Gastrocnemius medialis (tissue), 4 donors: ENCODE data around the gene CHRM5. TPM values are rescaled to one million over a fixed set of nuclear protein-coding genes. Genes with fewer than 3 reads are reported as not detected.
A peak's percentile ranks its signal among the peaks of the same experiment; 100 is the strongest.

ENCODE experiments used
- ATAC-seq, 2 donors: fragments of 150-250 bp; one replicate each; pipeline ENCODE4 v1.9.1; 2016
- DNase-seq, 2 donors: peaks; one replicate each; pipeline ENCODE4 v3.0.0-alpha.2; 2019
- H3K27ac ChIP-seq, 4 donors: fragments of 200-600 bp; sonication (generic); 1 replicate in 1 of 4; 2 replicates in 3 of 4; pipeline ENCODE4 v1.5.1; 2016 to 2018; ENCODE audit warnings: mild to moderate bottlenecking in 2 of 4, moderate library complexity in 1 of 4
- H3K27me3 ChIP-seq, 3 donors: fragments of 200-600 bp; sonication (generic) in 2 of 3; 1 replicate in 1 of 3; 2 replicates in 2 of 3; pipeline versions ENCODE4 v1.5.1 to v1.6.0; 2016 to 2019; ENCODE audit warnings: mild to moderate bottlenecking in 1 of 3, moderate library complexity in 1 of 3
- H3K36me3 ChIP-seq, 2 donors: fragments of 200-600 bp; sonication (generic) in 1 of 2; one replicate each; pipeline ENCODE4 v1.5.1; 2017 to 2018
- H3K4me1 ChIP-seq, 2 donors: fragments of 200-600 bp; sonication (generic) in 1 of 2; one replicate each; pipeline ENCODE4 v1.5.1; 2016 to 2017; ENCODE audit warnings: mild to moderate bottlenecking in 2 of 2
- H3K4me3 ChIP-seq, 4 donors: fragments of 200-600 bp; sonication (generic) in 3 of 4; 1 replicate in 1 of 4; 2 replicates in 3 of 4; pipeline ENCODE4 v1.5.1; 2016 to 2019; ENCODE audit warnings: mild to moderate bottlenecking in 2 of 4
- H3K9me3 ChIP-seq, 3 donors: fragments of 200-600 bp; sonication (generic) in 2 of 3; 1 replicate in 1 of 3; 2 replicates in 2 of 3; pipeline ENCODE4 v1.5.1; 2016 to 2019
- CTCF ChIP-seq, 5 experiments: fragments of 450-650 bp in 3 of 5; fragments of 200-600 bp in 2 of 5; sonication (generic) in 2 of 5; IDR thresholded peaks in 4 of 5; conservative IDR thresholded peaks in 1 of 5; 1 replicate in 4 of 5; 2 replicates in 1 of 5; pipeline ENCODE4 v1.5.1; 2016 to 2019; ENCODE audit warnings: antibody characterized with exemption in 5 of 5, mild to moderate bottlenecking in 3 of 5, moderate library complexity in 3 of 5
- POLR2A ChIP-seq, 2 donors: fragments of 450-650 bp; IDR thresholded peaks; one replicate each; pipeline ENCODE4 v1.6.1; 2017; ENCODE audit warnings: antibody characterized with exemption in 2 of 2, mild to moderate bottlenecking in 2 of 2, moderate library complexity in 2 of 2
- in situ Hi-C, 4 donors: fragments of 200-750 bp; cut with MboI; loops; one replicate each; pipeline versions ENCODE4 v1.15.0 to v1.8.0; 2017; ENCODE audit warnings: low sequenced_read_pairs in 4 of 4
- intact Hi-C: fragments of 100-400 bp; cut with DNase I; formaldehyde crosslinking; loops from one replicate; pipeline ENCODE4 v1.15.1; 2023; ENCODE audit warnings: low total_unique reads
- total RNA-seq, 4 donors: library from RNA; depleted of rRNA; stranded (reverse); fragments of >200 nt; gene quantifications; one replicate each; pipeline versions ENCODE4 v1.1.0 to v1.2.3, GENCODE V29; 2016

Gene CHRM5
- total RNA-seq, 4 donors from 2014 or later = not detected

DNA sequence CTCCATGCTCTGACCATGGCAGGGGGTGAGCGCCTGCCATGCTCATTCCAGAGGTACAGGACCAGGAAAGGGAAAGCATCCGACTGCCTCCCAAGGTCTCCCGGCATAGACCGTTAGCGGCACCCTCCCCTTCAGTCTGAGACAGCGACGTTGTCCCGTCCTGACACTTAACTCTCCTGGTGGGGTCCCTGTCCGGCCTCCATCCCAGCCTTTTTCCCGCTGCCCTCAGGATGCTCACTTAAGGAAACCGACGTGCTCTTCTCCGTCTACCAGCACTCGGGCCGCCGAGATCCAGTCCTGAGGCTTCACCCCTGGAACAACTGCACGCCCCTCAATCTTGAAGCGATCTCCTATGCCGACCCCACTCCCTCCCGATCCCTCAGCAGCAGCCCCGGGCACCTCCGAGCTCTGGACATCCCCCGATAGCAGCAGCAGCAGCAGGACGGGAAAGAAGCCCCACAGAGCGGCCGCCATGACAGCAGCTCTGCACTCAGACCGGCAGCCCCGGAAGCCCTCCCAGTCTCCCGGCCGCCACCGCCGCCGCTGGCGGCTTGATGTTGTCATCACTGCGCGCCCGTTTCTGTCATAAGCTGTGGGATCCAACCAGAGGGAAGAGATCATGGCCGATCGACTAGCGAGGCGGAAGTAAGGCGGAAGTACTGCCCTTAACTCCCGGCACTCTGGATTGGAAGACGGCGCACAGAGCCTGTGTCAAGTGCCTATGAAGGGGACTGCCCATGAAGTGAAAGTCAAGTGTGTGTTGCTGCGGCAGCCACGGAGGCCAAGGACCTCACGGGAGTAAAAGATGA is 133.3 kb downstream of the CHRM5 start, which contains the start of the genes EMC7 and PGBD4:
Gene EMC7 (minus strand): TSS at position 497 of the 809 bp plus-strand sequence. CDS start 23 bp downstream, at position 474.
Gene PGBD4 (plus strand): TSS at position 718 of the 809 bp plus-strand sequence. CDS start 449 bp downstream, outside the sequence.
- H3K27ac ChIP-seq = peak within 1 kb of the TSS; percentile 83 to 90 (median 88)
- H3K4me3 ChIP-seq = peak within 1 kb of the TSS; percentile 71 to 94 (median 88)
- peak in 1 of 5 experiments; percentile 27 for TF ChIP-seq CTCF (IDR thresholded peaks at IDR 0.05 in 4 of 5, conservative IDR thresholded peaks at IDR 0.05 in 1 of 5)
- TF ChIP-seq POLR2A (IDR thresholded peaks at IDR 0.05) = peak; percentile 84 to 89
- peak; percentile 98 to 99 for DNase-seq
- intact Hi-C loops = loop anchor here (1.0 to 10.0 kb wide), 6 partner anchors 63 to 886 kb away; partner anchors contain the start of genes AVEN, EMC4, GOLGA8B and KATNBL1
- H3K27me3 ChIP-seq = no peaks in the 10 kb centered on the region
- in situ Hi-C loops = loop anchor here (5.0 to 10.0 kb wide), 5 partner anchors 57 to 233 kb away; partner anchors contain the start of genes EMC4 (in 3 of the 4) and SLC12A6 (in 1 of the 4)
- peak; percentile 100 for ATAC-seq
- peaks cover 26 to 28% of the 10 kb centered on the region in 2 donors for H3K4me1 ChIP-seq
- H3K36me3 ChIP-seq = no peaks in the 10 kb centered on the region
- no peaks in the 10 kb centered on the region for H3K9me3 ChIP-seq

- ATAC-seq (peak; percentile 57 to 61), DNase-seq (no peak)
- TF ChIP-seq POLR2A (IDR thresholded peaks at IDR 0.05) = no peak
- TF ChIP-seq CTCF (IDR thresholded peaks at IDR 0.05 in 4 of 5, conservative IDR thresholded peaks at IDR 0.05 in 1 of 5) = no peak
- no peaks in the 10 kb centered on the region for H3K36me3 ChIP-seq
- H3K27me3 ChIP-seq = no peaks in the 10 kb centered on the region
- H3K4me3 ChIP-seq = peak overlapping the region; percentile 71 to 94 (median 88)
- intact Hi-C loops = loop anchor here (2.0 to 10.0 kb wide), 4 partner anchors 64 to 885 kb away; partner anchors contain the start of genes AVEN, GOLGA8B, SLC12A6 and ZNF770
- in situ Hi-C loops = loop anchor here (5.0 to 10.0 kb wide), 5 partner anchors 58 to 232 kb away; partner anchors contain the start of genes EMC4 (in 3 of the 4) and SLC12A6 (in 1 of the 4)
- peak overlapping the region; percentile 83 to 90 (median 88) for H3K27ac ChIP-seq
- no peaks in the 10 kb centered on the region for H3K9me3 ChIP-seq
- peaks cover 26 to 28% of the 10 kb centered on the region in 2 donors for H3K4me1 ChIP-seq
Measured at GRCh38 chr15:34102175-34102925, 134.1 kb downstream of the CHRM5 start.

GRCh38 chr15:34106423-34106822 is 138.1 kb downstream of the CHRM5 start:
- in situ Hi-C loops = loop anchor here in 2 of 4 donors (10.0 kb wide), 3 partner anchors 62 to 228 kb away; partner anchors contain the start of genes EMC4 (in 1 of the 2) and SLC12A6 (in 1 of the 2)
- TF ChIP-seq POLR2A (IDR thresholded peaks at IDR 0.05) (no peak), CTCF (IDR thresholded peaks at IDR 0.05 in 4 of 5, conservative IDR thresholded peaks at IDR 0.05 in 1 of 5) (no peak)
- no peaks in the 10 kb centered on the region for H3K9me3 ChIP-seq
- no peak overlapping the region for H3K4me3 ChIP-seq
- no peak overlapping the region for H3K27ac ChIP-seq
- H3K36me3 ChIP-seq = no peaks in the 10 kb centered on the region
- DNase-seq (no peak), ATAC-seq (no peak)
- H3K4me1 ChIP-seq = peaks cover 7% of the 10 kb centered on the region in 2 donors
- intact Hi-C loops = loop anchor here (10.0 kb wide), 1 partner anchor 478 kb away; the partner anchor contains the start of gene GOLGA8B
- no peaks in the 10 kb centered on the region for H3K27me3 ChIP-seq

DNA sequence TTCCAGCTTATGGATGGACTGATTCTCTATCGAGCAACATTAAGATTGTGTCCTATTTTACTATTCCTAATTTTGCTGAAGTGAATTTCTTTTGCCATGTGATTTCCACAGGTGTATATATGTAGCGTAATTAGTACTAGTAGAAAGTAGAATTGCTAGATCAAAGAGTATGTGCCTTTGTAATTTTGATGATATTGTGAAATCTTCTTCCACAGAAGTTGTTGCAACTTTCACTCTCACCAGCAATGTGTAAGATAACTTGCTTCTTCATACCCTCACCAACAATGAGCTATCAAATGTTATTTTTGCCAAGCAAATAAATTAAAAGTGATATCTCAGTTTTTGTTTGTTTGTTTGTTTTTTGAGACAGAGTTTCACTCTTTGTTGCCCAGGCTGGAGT is 139.0 kb downstream of the CHRM5 start:
- no peaks in the 10 kb centered on the region for H3K27me3 ChIP-seq
- no peaks in the 10 kb centered on the region for H3K9me3 ChIP-seq
- TF ChIP-seq POLR2A (IDR thresholded peaks at IDR 0.05) (no peak), CTCF (IDR thresholded peaks at IDR 0.05 in 4 of 5, conservative IDR thresholded peaks at IDR 0.05 in 1 of 5) (no peak)
- H3K27ac ChIP-seq = no peak overlapping the region
- ATAC-seq = no peak
- intact Hi-C loops = loop anchor here (10.0 kb wide), 1 partner anchor 477 kb away; the partner anchor contains the start of gene GOLGA8B
- no peaks in the 10 kb centered on the region for H3K36me3 ChIP-seq
- no peak overlapping the region for H3K4me3 ChIP-seq
- no peak for DNase-seq
- peaks cover 7% of the 10 kb centered on the region in 2 donors for H3K4me1 ChIP-seq
- in situ Hi-C loops = loop anchor here in 2 of 4 donors (10.0 kb wide), 3 partner anchors 63 to 227 kb away; partner anchors contain the start of genes EMC4 (in 1 of the 2) and SLC12A6 (in 1 of the 2)
